A549 (cell line): ENCODE results near the gene MANSC1. TPM values are rescaled to one million over a fixed set of nuclear protein-coding genes. Genes with fewer than 3 reads are reported as not detected.
A peak's percentile ranks its signal among the peaks of the same experiment; 100 is the strongest.

Experiments
- ATAC-seq, 2 experiments: fragments of 200-7000 bp in 1 of 2; fragments of >200 bp in 1 of 2; cut with Nextera tagmentation in 1 of 2; cut with Tn5 transposase in 1 of 2; 3 replicates each; pipeline versions ENCODE4 v1.8.0 to v1.9.1; 2018 to 2020; ENCODE audit warnings: mild to moderate bottlenecking in 1 of 2, moderate library complexity in 1 of 2
- CTCF ChIA-PET: fragments of 300-600 bp; sonication (Branson Sonifier 250); formaldehyde crosslinking; extraction: SDS; loops from one replicate; lab custom pipeline; 2021; ENCODE audit warnings: antibody characterized with exemption, inconsistent platforms; lab: Yijun Ruan, JAX
- POLR2A ChIA-PET: fragments of 350-600 bp; formaldehyde crosslinking; extraction: SDS; loops from one replicate; lab custom pipeline; 2021; ENCODE audit warnings: antibody characterized with exemption, inconsistent platforms; lab: Yijun Ruan, JAX
- DNase-seq, 2 experiments: peaks; one replicate each; pipeline versions ENCODE4 v3.0.0 to v3.0.0-alpha.2; 2011 to 2016; ENCODE audit warnings: low read depth in 1 of 2, low spot score in 1 of 2
- FAIRE-seq: peaks from 2 replicates; lab custom pipeline; 2011; peaks lifted over from hg19 to GRCh38; lab: Jason Lieb, UNC
- H3K27ac ChIP-seq, 2 experiments: fragments of >200 bp; sonication (Bioruptor Twin); formaldehyde crosslinking; 3 replicates each; pipeline ENCODE4 v1.5.1; 2016 to 2017
- H3K4me1 ChIP-seq: fragments of >200 bp; sonication (Bioruptor Twin); formaldehyde crosslinking; 3 replicates; pipeline ENCODE4 v1.6.1; 2016
- H3K4me2 ChIP-seq: fragments of >200 bp; sonication (Bioruptor Twin); formaldehyde crosslinking; 3 replicates; pipeline ENCODE4 v1.6.1; 2016
- H3K4me3 ChIP-seq: fragments of >200 bp; sonication (Bioruptor Twin); formaldehyde crosslinking; 3 replicates; pipeline ENCODE4 v1.5.1; 2016
- H3K9me3 ChIP-seq: fragments of >200 bp; sonication (Bioruptor Twin); formaldehyde crosslinking; 3 replicates; pipeline ENCODE4 v1.6.1; 2016
- CEBPB ChIP-seq, 2 experiments: fragments of >200 bp in 1 of 2; sonication (Bioruptor Twin) in 1 of 2; formaldehyde crosslinking in 1 of 2; IDR thresholded peaks; 2 replicates each; pipeline ENCODE4 v1.6.1; 2012 to 2016
- FOSL2 ChIP-seq, 2 experiments: fragments of 450-650 bp in 1 of 2; fragments of >200 bp in 1 of 2; sonication (Bioruptor Twin) in 1 of 2; formaldehyde crosslinking; IDR thresholded peaks; 2 replicates each; pipeline versions ENCODE4 v1.5.0 to v1.6.1; 2016 to 2020; ENCODE audit warnings: mild to moderate bottlenecking in 1 of 2, moderate library complexity in 1 of 2
- HMGXB4 ChIP-seq: fragments of 250-450 bp; sonication (Bioruptor Pico); IDR thresholded peaks from 2 replicates; pipeline ENCODE4 v1.5.0; 2021; ENCODE audit warnings: mild to moderate bottlenecking, moderate library complexity, borderline replicate concordance
- KDM5A ChIP-seq: fragments of 200-600 bp; sonication (generic); IDR thresholded peaks from 2 replicates; pipeline ENCODE4 v1.6.1; 2016; ENCODE audit warnings: antibody characterized with exemption, mild to moderate bottlenecking
- MYC ChIP-seq: IDR thresholded peaks from 2 replicates; pipeline ENCODE4 v1.6.1; 2012; ENCODE audit warnings: mild to moderate bottlenecking, inconsistent platforms, low read length, improper control_type of control experiment, borderline replicate concordance
- PBX3 ChIP-seq: IDR thresholded peaks from 2 replicates; pipeline ENCODE4 v1.6.1; 2012
- RAD21 ChIP-seq, 2 experiments: fragments of >200 bp in 1 of 2; sonication (Bioruptor Twin) in 1 of 2; formaldehyde crosslinking in 1 of 2; IDR thresholded peaks in 1 of 2; conservative IDR thresholded peaks in 1 of 2; 2 replicates in 1 of 2; 3 replicates in 1 of 2; pipeline ENCODE4 v1.6.1; 2012 to 2018; ENCODE audit warnings: inconsistent platforms in 1 of 2
- SMC3 ChIP-seq: fragments of >200 bp; sonication (Bioruptor Twin); formaldehyde crosslinking; IDR thresholded peaks from 3 replicates; pipeline ENCODE4 v1.6.1; 2018; ENCODE audit warnings: inconsistent platforms
- TFCP2L1 ChIP-seq: fragments of 250-450 bp; sonication (Bioruptor Pico); IDR thresholded peaks from 2 replicates; pipeline ENCODE4 v1.5.0; 2021; ENCODE audit warnings: mild to moderate bottlenecking
- ZSCAN20 ChIP-seq: fragments of 250-450 bp; sonication (Bioruptor Pico); IDR thresholded peaks from 2 replicates; pipeline ENCODE4 v1.8.0; 2022; ENCODE audit warnings: mild to moderate bottlenecking, moderate library complexity
- WGBS: methylation state at CpG from one replicate; pipeline ENCODE4 v1.1.6; 2017; ENCODE audit errors: missing lambda C conversion rate; 5-methylcytosine and 5-hydroxymethylcytosine counted together
- polyA plus RNA-seq, 4 experiments: library from polyadenylated mRNA; depleted of rRNA in 3 of 4; stranded (reverse); fragments of >200 nt; fragmentation: RNase III in 1 of 4; extraction: RNeasy Plus Mini Kit Qiagen cat#74134 plus additional on column Dnase treatment in 1 of 4; gene quantifications; 2 replicates in 3 of 4; 3 replicates in 1 of 4; pipeline ENCODE4 v1.2.3, GENCODE V29; 2011 to 2017
- TF ChIP-seq, protein P1 (sequence below): fragments of 450-650 bp; IDR thresholded peaks from 2 replicates; pipeline ENCODE4 v1.6.1; 2014; ENCODE audit warnings: antibody characterized with exemption
- TF ChIP-seq, protein P2 (sequence below): IDR thresholded peaks from 2 replicates; pipeline ENCODE4 v1.6.1; 2012
- TF ChIP-seq, protein P3 (sequence below): fragments of >200 bp; sonication (Bioruptor Twin); formaldehyde crosslinking; IDR thresholded peaks from 3 replicates; pipeline ENCODE4 v1.5.1; 2016

The MANSC1 gene
- polyA plus RNA-seq, 2 of the 4 experiments (the other 2 are of a cell fraction): 3.7 to 3.9 TPM

DNA sequence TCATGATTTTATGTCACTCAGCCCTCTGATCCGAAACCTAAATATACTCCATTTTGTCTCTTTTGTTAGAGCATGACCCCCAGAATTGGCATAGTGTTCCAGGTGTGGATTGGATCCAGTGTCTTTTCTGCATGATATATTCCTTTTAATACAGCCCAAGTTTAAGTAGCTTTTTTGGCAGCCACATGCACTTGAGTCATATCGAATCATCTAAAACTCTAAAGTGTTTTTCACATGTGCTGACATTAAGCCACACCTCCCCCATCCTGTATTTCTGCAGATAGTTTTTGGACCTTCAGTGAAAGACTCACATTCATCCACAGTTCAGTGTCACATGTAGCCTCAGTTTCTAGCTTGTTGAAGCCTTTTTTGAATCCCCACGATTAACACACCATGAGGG is 37.5 kb upstream of the MANSC1 start:
- peak overlapping the region; percentile 18 to 65; a peak in 3 of 6 replicates for H3K27ac ChIP-seq
- ChIA-PET CTCF (interaction anchor here (1.5 to 4.1 kb wide), 4 partner anchors 10 to 269 kb away, joined by 3 to 33 read pairs (median 13); no protein-coding TSS in a partner anchor), POLR2A (no interaction called here)
- no peak for FAIRE-seq
- no peak for DNase-seq
- no peak overlapping the region for H3K4me3 ChIP-seq
- no peaks in the 10 kb centered on the region for H3K9me3 ChIP-seq
- peak overlapping the region; percentile 34 for H3K4me2 ChIP-seq
- H3K4me1 ChIP-seq: peaks cover 12% of the 10 kb centered on the region
- no peak for TF ChIP-seq PBX3
- no peak for TF ChIP-seq SMC3
- TF ChIP-seq, protein P1, sequence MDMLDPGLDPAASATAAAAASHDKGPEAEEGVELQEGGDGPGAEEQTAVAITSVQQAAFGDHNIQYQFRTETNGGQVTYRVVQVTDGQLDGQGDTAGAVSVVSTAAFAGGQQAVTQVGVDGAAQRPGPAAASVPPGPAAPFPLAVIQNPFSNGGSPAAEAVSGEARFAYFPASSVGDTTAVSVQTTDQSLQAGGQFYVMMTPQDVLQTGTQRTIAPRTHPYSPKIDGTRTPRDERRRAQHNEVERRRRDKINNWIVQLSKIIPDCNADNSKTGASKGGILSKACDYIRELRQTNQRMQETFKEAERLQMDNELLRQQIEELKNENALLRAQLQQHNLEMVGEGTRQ: no peak
- TF ChIP-seq HMGXB4 (CRISPR knock-in tag): no peak
- no peak for TF ChIP-seq ZSCAN20 (CRISPR knock-in tag)
- TF ChIP-seq, protein P2, sequence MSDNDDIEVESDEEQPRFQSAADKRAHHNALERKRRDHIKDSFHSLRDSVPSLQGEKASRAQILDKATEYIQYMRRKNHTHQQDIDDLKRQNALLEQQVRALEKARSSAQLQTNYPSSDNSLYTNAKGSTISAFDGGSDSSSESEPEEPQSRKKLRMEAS: no peak
- TF ChIP-seq, protein P3, sequence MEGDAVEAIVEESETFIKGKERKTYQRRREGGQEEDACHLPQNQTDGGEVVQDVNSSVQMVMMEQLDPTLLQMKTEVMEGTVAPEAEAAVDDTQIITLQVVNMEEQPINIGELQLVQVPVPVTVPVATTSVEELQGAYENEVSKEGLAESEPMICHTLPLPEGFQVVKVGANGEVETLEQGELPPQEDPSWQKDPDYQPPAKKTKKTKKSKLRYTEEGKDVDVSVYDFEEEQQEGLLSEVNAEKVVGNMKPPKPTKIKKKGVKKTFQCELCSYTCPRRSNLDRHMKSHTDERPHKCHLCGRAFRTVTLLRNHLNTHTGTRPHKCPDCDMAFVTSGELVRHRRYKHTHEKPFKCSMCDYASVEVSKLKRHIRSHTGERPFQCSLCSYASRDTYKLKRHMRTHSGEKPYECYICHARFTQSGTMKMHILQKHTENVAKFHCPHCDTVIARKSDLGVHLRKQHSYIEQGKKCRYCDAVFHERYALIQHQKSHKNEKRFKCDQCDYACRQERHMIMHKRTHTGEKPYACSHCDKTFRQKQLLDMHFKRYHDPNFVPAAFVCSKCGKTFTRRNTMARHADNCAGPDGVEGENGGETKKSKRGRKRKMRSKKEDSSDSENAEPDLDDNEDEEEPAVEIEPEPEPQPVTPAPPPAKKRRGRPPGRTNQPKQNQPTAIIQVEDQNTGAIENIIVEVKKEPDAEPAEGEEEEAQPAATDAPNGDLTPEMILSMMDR: no peak
- WGBS: 51% methylated on average over 3 of the region's 3 CpGs
- no peak for ATAC-seq

DNA sequence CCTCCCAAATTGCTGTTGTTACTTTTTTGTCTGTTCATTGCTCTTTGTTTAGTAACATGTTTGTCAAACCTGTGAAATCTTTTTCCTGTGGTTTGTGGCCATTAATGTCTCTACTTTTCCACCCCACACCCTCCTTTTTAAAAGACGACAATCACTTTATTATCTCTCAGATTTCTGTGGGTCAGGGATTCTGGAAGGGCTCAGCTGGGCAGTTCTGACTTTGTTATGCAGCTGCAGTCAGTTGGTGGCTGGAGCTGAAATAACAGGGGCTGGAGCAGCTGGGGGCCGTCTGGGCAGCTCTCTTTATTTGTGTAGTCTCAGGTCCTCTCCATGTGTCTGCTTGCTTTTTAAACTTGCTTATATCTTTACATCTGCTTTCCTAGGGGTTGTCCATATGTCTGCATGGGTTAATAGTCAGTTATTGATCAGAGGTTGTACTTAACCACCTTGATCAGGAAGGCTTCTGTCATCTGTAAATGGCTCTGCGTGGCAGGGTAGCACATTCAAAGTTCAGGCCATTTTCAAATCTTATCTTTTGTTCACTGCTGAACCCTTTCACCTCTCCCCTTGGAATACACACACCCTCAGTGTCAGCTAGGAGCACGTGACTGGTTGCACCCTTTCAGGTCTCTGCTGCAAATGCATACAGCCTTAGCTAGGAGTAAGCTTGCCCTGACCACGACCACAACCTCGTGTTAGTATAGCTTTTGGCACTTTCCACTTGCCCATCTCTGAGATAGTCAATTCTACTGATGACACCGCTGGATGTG is 34.7 kb upstream of the MANSC1 start:
- Histone ChIP-seq H3K4me3 (no peak overlapping the region), H3K9me3 (peaks cover 4% of the 10 kb centered on the region; the same call in 1 of the 3 replicates), H3K4me1 (peaks cover 18% of the 10 kb centered on the region), H3K27ac (peak overlapping the region in 1 of 2 experiments; percentile 25; a peak in 2 of 6 replicates), H3K4me2 (no peak overlapping the region)
- WGBS: 79% methylated on average over 7 of the region's 7 CpGs
- ChIA-PET POLR2A (no interaction called here), CTCF (interaction anchor here (0.6 to 4.1 kb wide), 8 partner anchors 8 to 328 kb away, joined by 3 to 33 read pairs (median 4); partner anchors contain the start of gene DUSP16)
- no peak for TF ChIP-seq MYC
- TF ChIP-seq ZSCAN20 (CRISPR knock-in tag): no peak
- no peak for TF ChIP-seq CEBPB (IDR thresholded peaks at IDR 0.05)
- ATAC-seq (no peak; a peak in 1 of 6 replicates), DNase-seq (no peak), FAIRE-seq (no peak)

DNA sequence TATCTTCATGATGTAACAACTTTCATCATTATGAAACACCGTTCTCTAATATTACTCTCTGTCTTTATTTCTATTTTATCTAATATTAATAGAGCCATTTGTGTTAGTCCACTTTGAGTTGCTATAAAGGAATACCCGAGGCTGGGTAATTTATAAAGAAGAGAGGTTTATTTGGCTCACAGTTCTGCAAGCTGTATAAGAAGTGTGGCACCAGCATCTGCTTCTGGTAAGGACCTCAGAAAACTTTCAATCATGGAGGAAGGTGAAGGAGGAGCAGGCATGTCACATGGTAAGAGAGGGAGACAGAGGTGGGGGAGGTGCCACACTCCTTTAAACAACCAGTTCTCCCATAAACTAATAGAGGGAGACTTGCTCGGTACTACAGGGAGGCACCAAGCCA is 31.9 kb upstream of the MANSC1 start:
- no peak overlapping the region for H3K4me2 ChIP-seq
- ChIA-PET POLR2A (no interaction called here), CTCF (no interaction called here)
- 82% methylated on average over 3 of the region's 3 CpGs for WGBS
- H3K9me3 ChIP-seq: peaks cover 4% of the 10 kb centered on the region; the same call in 1 of the 3 replicates
- no peak for ATAC-seq
- no peak for FAIRE-seq
- TF ChIP-seq TFCP2L1: no peak
- TF ChIP-seq HMGXB4 (CRISPR knock-in tag): no peak
- TF ChIP-seq FOSL2 (IDR thresholded peaks at IDR 0.05): no peak
- no peak for TF ChIP-seq FOSL2 (CRISPR knock-in tag; IDR thresholded peaks at IDR 0.05)
- TF ChIP-seq KDM5A: no peak
- no peak for TF ChIP-seq RAD21 (conservative IDR thresholded peaks at IDR 0.05 in 1 of 2, IDR thresholded peaks at IDR 0.05 in 1 of 2)
- no peak overlapping the region for H3K4me3 ChIP-seq
- no peak overlapping the region for H3K27ac ChIP-seq
- peaks cover 11% of the 10 kb centered on the region; the same call in 2 of the 3 replicates for H3K4me1 ChIP-seq
- DNase-seq: no peak
